HepG2 (cell line): ENCODE data around the gene LMNA. TPM values are rescaled to one million over a fixed set of nuclear protein-coding genes. Genes with fewer than 3 reads are reported as not detected.

Experiments
- CAMTA2 ChIP-seq: sonication (generic); formaldehyde crosslinking; IDR thresholded peaks from 2 replicates; pipeline ENCODE4 v1.4.0; 2020; ENCODE audit warnings: mild to moderate bottlenecking, missing genetic modification reagents, borderline replicate concordance
- CREB1 ChIP-seq, 2 experiments: fragments of 450-650 bp in 1 of 2; IDR thresholded peaks; 2 replicates each; pipeline ENCODE4 v1.6.1; 2016 to 2017; ENCODE audit warnings: control low read depth in 1 of 2, mild to moderate bottlenecking in 1 of 2, missing compliant biosample characterization in 1 of 2, missing genetic modification characterization in 1 of 2
- DR1 ChIP-seq: sonication (generic); formaldehyde crosslinking; IDR thresholded peaks from 2 replicates; pipeline ENCODE4 v1.8.0; 2021; ENCODE audit warnings: mild to moderate bottlenecking, missing genetic modification reagents, inconsistent platforms
- FOXC1 ChIP-seq: sonication (generic); formaldehyde crosslinking; IDR thresholded peaks from 2 replicates; pipeline ENCODE4 v1.8.0; 2022; ENCODE audit warnings: mild to moderate bottlenecking, missing genetic modification reagents, borderline replicate concordance
- GFI1 ChIP-seq: sonication (generic); formaldehyde crosslinking; IDR thresholded peaks from 2 replicates; pipeline ENCODE4 v1.5.0; 2020; ENCODE audit warnings: missing genetic modification reagents, mild to moderate bottlenecking, borderline replicate concordance
- GPBP1L1 ChIP-seq: sonication (generic); formaldehyde crosslinking; IDR thresholded peaks from 2 replicates; pipeline ENCODE4 v1.5.0; 2020; ENCODE audit warnings: mild to moderate bottlenecking, missing genetic modification reagents
- HBP1 ChIP-seq: IDR thresholded peaks from 2 replicates; pipeline ENCODE4 v1.6.1; 2016; ENCODE audit warnings: low read depth, control low read depth
- HDAC1 ChIP-seq: sonication (generic); formaldehyde crosslinking; IDR thresholded peaks from 2 replicates; pipeline ENCODE4 v1.5.1; 2020; ENCODE audit warnings: mild to moderate bottlenecking, missing genetic modification reagents
- IRF2 ChIP-seq: IDR thresholded peaks from 2 replicates; pipeline ENCODE4 v1.6.1; 2018; ENCODE audit warnings: missing genetic modification reagents, missing compliant biosample characterization
- MED1 ChIP-seq: sonication (generic); formaldehyde crosslinking; IDR thresholded peaks from 2 replicates; pipeline ENCODE4 v1.4.0; 2020; ENCODE audit warnings: missing genetic modification reagents
- NFE2 ChIP-seq: sonication (generic); formaldehyde crosslinking; IDR thresholded peaks from 2 replicates; pipeline ENCODE4 v1.4.0; 2020; ENCODE audit warnings: missing genetic modification reagents
- NFIB ChIP-seq: sonication (generic); formaldehyde crosslinking; IDR thresholded peaks from 2 replicates; pipeline ENCODE4 v1.9.0; 2021; ENCODE audit warnings: missing genetic modification reagents, mild to moderate bottlenecking, borderline replicate concordance
- NR2F6 ChIP-seq, 2 experiments: IDR thresholded peaks; 2 replicates each; pipeline ENCODE4 v1.6.1; 2016; ENCODE audit warnings: antibody characterized with exemption in 1 of 2, mild to moderate bottlenecking in 1 of 2
- SALL2 ChIP-seq: sonication (generic); formaldehyde crosslinking; IDR thresholded peaks from 2 replicates; pipeline ENCODE4 v1.8.1; 2023; ENCODE audit warnings: mild to moderate bottlenecking, missing genetic modification reagents, inconsistent platforms
- TEAD2 ChIP-seq: sonication (generic); formaldehyde crosslinking; IDR thresholded peaks from 2 replicates; pipeline ENCODE4 v1.9.0; 2021; ENCODE audit warnings: missing genetic modification reagents
- ZBTB14 ChIP-seq: sonication (generic); formaldehyde crosslinking; IDR thresholded peaks from 2 replicates; pipeline ENCODE4 v1.4.0; 2020; ENCODE audit warnings: missing genetic modification reagents
- ZFX ChIP-seq: sonication (generic); formaldehyde crosslinking; IDR thresholded peaks from 2 replicates; pipeline ENCODE4 v1.4.0; 2020; ENCODE audit warnings: mild to moderate bottlenecking, low read depth, missing genetic modification reagents, moderate library complexity
- ZNF24 ChIP-seq: fragments of 450-650 bp; IDR thresholded peaks from 2 replicates; pipeline ENCODE4 v1.6.1; 2017; ENCODE audit warnings: antibody characterized with exemption, mild to moderate bottlenecking
- ZNF274 ChIP-seq: sonication (generic); formaldehyde crosslinking; IDR thresholded peaks from 2 replicates; pipeline ENCODE4 v1.5.1; 2020; ENCODE audit warnings: mild to moderate bottlenecking, missing genetic modification reagents
- ZNF607 ChIP-seq: sonication (generic); formaldehyde crosslinking; IDR thresholded peaks from 2 replicates; pipeline ENCODE4 v1.5.1; 2020; ENCODE audit warnings: missing genetic modification reagents, mild to moderate bottlenecking, borderline replicate concordance
- ZNF672 ChIP-seq: sonication (generic); formaldehyde crosslinking; IDR thresholded peaks from 2 replicates; pipeline ENCODE4 v1.8.1; 2022; ENCODE audit warnings: missing genetic modification reagents
- ZNF772 ChIP-seq: sonication (generic); formaldehyde crosslinking; IDR thresholded peaks from 2 replicates; pipeline ENCODE4 v1.5.0; 2020; ENCODE audit warnings: mild to moderate bottlenecking, missing genetic modification reagents
- ZNF788 ChIP-seq: sonication (generic); formaldehyde crosslinking; IDR thresholded peaks from 2 replicates; pipeline ENCODE4 v1.5.0; 2020; ENCODE audit warnings: mild to moderate bottlenecking, missing genetic modification reagents, borderline replicate concordance
- ZUFSP ChIP-seq: sonication (generic); formaldehyde crosslinking; IDR thresholded peaks from 2 replicates; pipeline ENCODE4 v1.9.0; 2021; ENCODE audit warnings: missing genetic modification reagents, mild to moderate bottlenecking, borderline replicate concordance
- polyA plus RNA-seq, 8 experiments: library from polyadenylated mRNA; depleted of rRNA in 3 of 8; stranded (reverse) in 7 of 8; unstranded in 1 of 8; fragments of >200 nt; fragmentation: Illumina TruSeq in 4 of 8; extraction: Trizol in 4 of 8; gene quantifications; 2 replicates each; pipeline versions ENCODE4 v1.2.1 to v1.2.3, GENCODE V29; 2011 to 2016; ENCODE audit warnings: low read depth in 4 of 8, missing spikeins in 1 of 8, mixed read lengths in 1 of 8; ENCODE audit not compliant: insufficient read depth in 1 of 8
- total RNA-seq, 5 experiments: library from RNA; depleted of rRNA; stranded (reverse); fragments of >200 nt; fragmentation: Illumina TruSeq; extraction: Trizol; gene quantifications; 2 replicates each; pipeline ENCODE4 v1.2.3, GENCODE V29; 2016; ENCODE audit warnings: low read depth in 1 of 5

LMNA gene
- total and polyA plus RNA-seq, 2 of the 13 experiments (the other 11 are each of a cell fraction or from before 2014, with no cell fraction given), result 107 to 225 TPM

GRCh38 chr1:156114101-156114918, at the start of gene LMNA (continued):
- TF ChIP-seq GPBP1L1 (CRISPR knock-in tag), result no peak
- TF ChIP-seq SALL2, result 0 out of 2 replicates have a peak, but pooled peaks have one; percentile 14
- no peak for TF ChIP-seq ZFX (CRISPR knock-in tag)
- TF ChIP-seq TEAD2 (CRISPR knock-in tag), result no peak
- TF ChIP-seq ZNF24, result no peak
- no peak; the same call in 1 of the 2 replicates for TF ChIP-seq HDAC1
- no peak for TF ChIP-seq NFE2 (CRISPR knock-in tag)
- TF ChIP-seq ZNF672, result no peak
- no peak for TF ChIP-seq ZBTB14 (CRISPR knock-in tag)
- TF ChIP-seq GFI1, result no peak; the same call in 1 of the 2 replicates
- TF ChIP-seq IRF2, result peak; percentile 11; the same call in 1 of the 2 replicates
- TF ChIP-seq NFIB, result no peak
- peak; percentile 65; the same call in 1 of the 2 replicates for TF ChIP-seq DR1 (CRISPR knock-in tag)
- no peak for TF ChIP-seq HBP1 (CRISPR knock-in tag)
- peak; percentile 13; the same call in 1 of the 2 replicates for TF ChIP-seq CREB1 (IDR thresholded peaks at IDR 0.05)
- TF ChIP-seq CREB1 (CRISPR knock-in tag; IDR thresholded peaks at IDR 0.05), result no peak
- TF ChIP-seq ZUFSP, result no peak
- TF ChIP-seq ZNF274 (CRISPR knock-in tag), result peak; percentile 8; the same call in 1 of the 2 replicates
- peak; percentile 81 for TF ChIP-seq CAMTA2 (CRISPR knock-in tag)
- no peak; the same call in 1 of the 2 replicates for TF ChIP-seq ZNF772 (CRISPR knock-in tag)
- no peak for TF ChIP-seq FOXC1
- TF ChIP-seq ZNF607 (CRISPR knock-in tag), result no peak
- no peak for TF ChIP-seq MED1 (CRISPR knock-in tag)
- peak; percentile 65; the same call in 1 of the 2 replicates for TF ChIP-seq ZNF788 (CRISPR knock-in tag)
- no peak for TF ChIP-seq NR2F6 (IDR thresholded peaks at IDR 0.05)
- no peak for TF ChIP-seq NR2F6 (CRISPR knock-in tag; IDR thresholded peaks at IDR 0.05)
